C4-2B (cell line): Measurements from ENCODE around the gene SIK3.

Experiments used
- CTCF ChIP-seq: fragments of 450-650 bp; conservative IDR thresholded peaks from 2 replicates; pipeline ENCODE4 v1.5.1; 2017; ENCODE audit warnings: mild to moderate bottlenecking
- ZFX ChIP-seq: fragments of 450-650 bp; IDR thresholded peaks from 2 replicates; pipeline ENCODE4 v1.6.1; 2017

- no peak for TF ChIP-seq CTCF
- TF ChIP-seq ZFX, result no peak
Measured at GRCh38 chr11:117087446-117087845, 10.8 kb downstream of the SIK3 start.
